ENCODE data around the gene RFX2.

Gene RFX2

GRCh38 chr19:5994405-5995165 is 115.7 kb downstream of the RFX2 start:
- no peak for TF ChIP-seq PKNOX1 (IDR thresholded peaks at IDR 0.05)
- TF ChIP-seq FOXA1 (IDR thresholded peaks at IDR 0.05): no peak
- no peak for TF ChIP-seq HDGF (IDR thresholded peaks at IDR 0.05; ENCODE audit: borderline replicate concordance)
- POLR2A ChIA-PET: no interaction called here
- CTCF ChIA-PET: no interaction called here
- DNase-seq (ENCODE audit: extremely low spot score): no peak

DNA sequence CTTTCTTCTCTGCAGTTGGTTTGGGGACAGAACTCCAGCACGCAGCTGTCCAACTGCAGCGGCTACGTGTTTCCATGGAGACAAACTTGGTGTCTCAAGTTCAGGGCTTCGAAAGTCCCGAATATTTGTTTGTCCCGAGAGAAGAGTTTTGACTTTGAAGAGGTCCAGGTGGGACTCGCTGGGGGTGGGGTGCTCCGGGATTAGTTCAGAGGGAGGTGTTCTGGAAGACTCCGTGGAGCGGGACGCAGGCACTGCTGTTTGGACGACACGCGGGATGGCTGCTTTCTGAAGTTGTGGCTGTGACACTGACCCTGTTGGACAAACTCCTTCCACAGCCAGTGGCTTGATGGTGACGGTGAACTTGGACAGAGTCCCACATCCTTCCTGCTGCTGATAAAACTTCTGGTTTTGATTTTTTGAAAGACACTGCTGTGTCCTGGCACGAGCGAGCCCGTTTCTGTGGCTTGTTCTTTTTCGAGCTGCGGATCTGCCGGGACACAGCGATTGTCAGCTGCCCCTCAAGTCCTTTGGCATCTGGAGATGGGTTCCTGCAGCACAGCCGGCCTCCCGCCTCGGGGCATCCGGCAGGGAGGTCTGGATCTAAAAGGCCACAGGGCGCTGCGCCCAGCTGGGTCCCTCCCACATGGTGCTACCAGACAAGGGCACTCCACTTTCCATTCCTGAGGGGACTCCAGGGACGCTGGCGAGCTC is 116.5 kb downstream of the RFX2 start:
- no peak for DNase-seq (ENCODE audit: extremely low spot score)
- POLR2A ChIA-PET: interaction anchor here (1.2 kb wide), 1 partner anchor 14 kb away, joined by 5 read pairs; no protein-coding TSS in a partner anchor
- no peak for TF ChIP-seq HDGF (IDR thresholded peaks at IDR 0.05; ENCODE audit: borderline replicate concordance)
- TF ChIP-seq CTBP1 (IDR thresholded peaks at IDR 0.05; ENCODE audit: borderline replicate concordance): no peak
- no peak for TF ChIP-seq ELF4 (IDR thresholded peaks at IDR 0.05)
- no peak for TF ChIP-seq FOXA1 (IDR thresholded peaks at IDR 0.05)
- TF ChIP-seq FOXM1 (IDR thresholded peaks at IDR 0.05; ENCODE audit: borderline replicate concordance): no peak
- TF ChIP-seq BHLHE40 (IDR thresholded peaks at IDR 0.05; ENCODE audit: borderline replicate concordance): no peak
- TF ChIP-seq SUZ12 (IDR thresholded peaks at IDR 0.05): no peak
- no peak for TF ChIP-seq TARDBP (IDR thresholded peaks at IDR 0.05)
- TF ChIP-seq LEF1 (IDR thresholded peaks at IDR 0.05; ENCODE audit: borderline replicate concordance): no peak
- no peak for TF ChIP-seq PKNOX1 (IDR thresholded peaks at IDR 0.05)
- no peak for TF ChIP-seq SP1 (IDR thresholded peaks at IDR 0.05)
- no peak for TF ChIP-seq ZNF384 (IDR thresholded peaks at IDR 0.05)
- TF ChIP-seq FOXK2 (IDR thresholded peaks at IDR 0.05): no peak
- no peak for TF ChIP-seq ARNT (IDR thresholded peaks at IDR 0.05)
- no peak for TF ChIP-seq L3MBTL2 (conservative IDR thresholded peaks at IDR 0.05)
- TF ChIP-seq NFRKB (IDR thresholded peaks at IDR 0.05): no peak
- CTCF ChIA-PET: interaction anchor here (1.1 kb wide), 1 partner anchor 29 kb away, joined by 3 read pairs; no protein-coding TSS in a partner anchor

GRCh38 chr19:5993201-5993600 is 117.1 kb downstream of the RFX2 start:
- no peak for TF ChIP-seq PKNOX1 (IDR thresholded peaks at IDR 0.05)
- TF ChIP-seq TARDBP (IDR thresholded peaks at IDR 0.05): no peak
- no peak for TF ChIP-seq LEF1 (IDR thresholded peaks at IDR 0.05; ENCODE audit: borderline replicate concordance)
- no peak for TF ChIP-seq SP1 (IDR thresholded peaks at IDR 0.05)
- TF ChIP-seq CTBP1 (IDR thresholded peaks at IDR 0.05; ENCODE audit: borderline replicate concordance): no peak
- no peak for TF ChIP-seq FOXK2 (IDR thresholded peaks at IDR 0.05)
- no peak for TF ChIP-seq FOXM1 (IDR thresholded peaks at IDR 0.05; ENCODE audit: borderline replicate concordance)
- TF ChIP-seq ELF4 (IDR thresholded peaks at IDR 0.05): no peak
- CTCF ChIA-PET: interaction anchor here (0.7 to 1.1 kb wide), 2 partner anchors 26 to 29 kb away, joined by 3 read pairs; no protein-coding TSS in a partner anchor
- POLR2A ChIA-PET: interaction anchor here (1.2 kb wide), 1 partner anchor 14 kb away, joined by 5 read pairs; no protein-coding TSS in a partner anchor
- no peak for DNase-seq (ENCODE audit: extremely low spot score)

DNA sequence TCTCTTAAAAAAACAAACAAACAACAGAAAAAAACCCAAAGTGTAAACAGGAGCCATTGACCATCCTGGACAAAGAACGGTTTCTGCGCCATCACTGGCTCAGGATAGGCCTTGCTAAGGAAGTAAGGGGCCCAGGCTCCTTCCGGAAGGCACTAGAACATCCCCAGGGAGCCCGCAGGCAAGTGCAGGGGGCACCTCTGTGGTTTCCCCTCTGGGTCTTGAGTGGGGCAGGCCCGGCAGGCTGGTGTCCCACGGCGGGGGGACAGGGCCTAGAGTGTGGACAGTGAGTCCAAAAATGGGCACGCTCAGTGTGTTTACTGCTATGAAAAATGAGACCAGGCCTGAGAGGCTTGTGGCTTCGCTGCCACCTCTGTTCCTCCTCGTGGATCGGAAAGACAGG is 117.5 kb downstream of the RFX2 start:
- ChIA-PET CTCF (interaction anchor here (0.7 to 1.1 kb wide), 2 partner anchors 27 to 30 kb away, joined by 3 read pairs; no protein-coding TSS in a partner anchor), POLR2A (interaction anchor here (1.2 kb wide), 1 partner anchor 13 kb away, joined by 5 read pairs; no protein-coding TSS in a partner anchor)
- no peak for DNase-seq (ENCODE audit: extremely low spot score)
- TF ChIP-seq SUZ12 (IDR thresholded peaks at IDR 0.05) (no peak), CTBP1 (IDR thresholded peaks at IDR 0.05; ENCODE audit: borderline replicate concordance) (no peak), NFRKB (IDR thresholded peaks at IDR 0.05) (no peak), FOXA1 (IDR thresholded peaks at IDR 0.05) (no peak), ZNF384 (IDR thresholded peaks at IDR 0.05) (no peak), ELF4 (IDR thresholded peaks at IDR 0.05) (no peak), SP1 (IDR thresholded peaks at IDR 0.05) (no peak), FOXM1 (IDR thresholded peaks at IDR 0.05; ENCODE audit: borderline replicate concordance) (no peak), ARNT (IDR thresholded peaks at IDR 0.05) (no peak), PKNOX1 (IDR thresholded peaks at IDR 0.05) (no peak), HDGF (IDR thresholded peaks at IDR 0.05; ENCODE audit: borderline replicate concordance) (no peak), LEF1 (IDR thresholded peaks at IDR 0.05; ENCODE audit: borderline replicate concordance) (no peak), TARDBP (IDR thresholded peaks at IDR 0.05) (no peak), FOXK2 (IDR thresholded peaks at IDR 0.05) (no peak), BHLHE40 (IDR thresholded peaks at IDR 0.05; ENCODE audit: borderline replicate concordance) (no peak), L3MBTL2 (conservative IDR thresholded peaks at IDR 0.05) (no peak)

DNA sequence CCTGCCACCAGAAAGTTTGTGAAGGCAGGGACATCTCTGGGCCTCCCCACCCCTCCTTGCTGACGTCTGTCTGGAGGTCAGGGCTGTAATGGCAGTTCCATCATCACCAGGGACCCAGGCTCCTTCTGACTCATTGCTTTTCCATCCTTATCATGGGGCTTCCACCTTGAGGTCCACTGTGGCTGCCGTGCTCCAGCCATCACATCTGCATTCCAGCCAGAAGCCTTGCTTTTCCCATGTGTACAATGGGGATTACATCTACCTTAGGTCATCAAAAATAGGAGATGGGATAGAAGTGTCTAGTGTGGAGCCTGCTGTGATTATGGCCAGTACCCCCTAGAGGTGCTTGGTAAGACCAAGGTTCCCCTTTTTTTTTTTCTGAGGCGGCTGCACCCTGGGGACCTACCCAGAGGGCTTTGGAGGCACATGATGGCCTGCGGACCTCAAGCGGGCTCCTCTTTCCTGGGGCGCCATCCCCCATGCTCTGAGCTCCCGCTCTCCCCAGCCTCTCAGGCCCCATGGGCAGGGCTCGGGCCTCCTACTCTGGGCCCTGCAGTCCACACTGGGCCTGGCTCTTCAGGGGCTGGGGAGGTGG is 119.0 kb downstream of the RFX2 start:
- TF ChIP-seq L3MBTL2 (conservative IDR thresholded peaks at IDR 0.05) (no peak), ZNF384 (IDR thresholded peaks at IDR 0.05) (no peak), TARDBP (IDR thresholded peaks at IDR 0.05) (no peak), ELF4 (IDR thresholded peaks at IDR 0.05) (no peak), FOXK2 (IDR thresholded peaks at IDR 0.05) (no peak), HDGF (IDR thresholded peaks at IDR 0.05; ENCODE audit: borderline replicate concordance) (no peak), FOXA1 (IDR thresholded peaks at IDR 0.05) (no peak), LEF1 (IDR thresholded peaks at IDR 0.05; ENCODE audit: borderline replicate concordance) (no peak), FOXM1 (IDR thresholded peaks at IDR 0.05; ENCODE audit: borderline replicate concordance) (no peak), PKNOX1 (IDR thresholded peaks at IDR 0.05) (no peak), ARNT (IDR thresholded peaks at IDR 0.05) (no peak), CTBP1 (IDR thresholded peaks at IDR 0.05; ENCODE audit: borderline replicate concordance) (no peak), SUZ12 (IDR thresholded peaks at IDR 0.05) (no peak), NFRKB (IDR thresholded peaks at IDR 0.05) (no peak), BHLHE40 (IDR thresholded peaks at IDR 0.05; ENCODE audit: borderline replicate concordance) (no peak), SP1 (IDR thresholded peaks at IDR 0.05) (no peak)
- no peak for DNase-seq (ENCODE audit: extremely low spot score)
- ChIA-PET POLR2A (interaction anchor here (1.8 kb wide), 1 partner anchor 23 kb away, joined by 9 read pairs; no protein-coding TSS in a partner anchor), CTCF (interaction anchor here (0.6 kb wide), 1 partner anchor 127 kb away, joined by 3 read pairs; no protein-coding TSS in a partner anchor)
